Trophoblast cell (in vitro differentiated cells and primary cell): ENCODE results near the gene TMEM132E.

Source experiments
- DNase-seq, 2 donors: peaks; one replicate each; pipeline ENCODE4 v3.0.0-alpha.2; 2016
- H2AFZ ChIP-seq: 2 replicates; pipeline ENCODE4 v1.6.1; 2013; ENCODE audit warnings: low read length, moderate library complexity, mild to moderate bottlenecking; ENCODE audit not compliant: insufficient read depth, poor library complexity
- H2AK5ac ChIP-seq: 2 replicates; pipeline ENCODE4 v1.6.1; 2013; ENCODE audit warnings: mild to moderate bottlenecking, low read length
- H2BK120ac ChIP-seq: 2 replicates; pipeline ENCODE4 v1.6.1; 2013; ENCODE audit warnings: low read length, mild to moderate bottlenecking, moderate library complexity; ENCODE audit not compliant: insufficient read depth, poor library complexity
- H2BK12ac ChIP-seq: 2 replicates; pipeline ENCODE4 v1.6.1; 2013; ENCODE audit warnings: mild to moderate bottlenecking, low read length, moderate library complexity
- H2BK5ac ChIP-seq: 2 replicates; pipeline ENCODE4 v1.6.1; 2013; ENCODE audit warnings: low read length, low read depth, moderate library complexity, mild to moderate bottlenecking; ENCODE audit not compliant: poor library complexity
- H3K14ac ChIP-seq: 2 replicates; pipeline ENCODE4 v1.6.1; 2013; ENCODE audit warnings: mild to moderate bottlenecking, low read length
- H3K18ac ChIP-seq: 2 replicates; pipeline ENCODE4 v1.6.1; 2013; ENCODE audit warnings: mild to moderate bottlenecking, low read length
- H3K23ac ChIP-seq: 2 replicates; pipeline ENCODE4 v1.6.1; 2013; ENCODE audit warnings: low read length
- H3K27ac ChIP-seq: 2 replicates; pipeline ENCODE4 v1.5.1; 2013; ENCODE audit warnings: low read depth, mild to moderate bottlenecking, inconsistent platforms, low read length, moderate library complexity
- H3K27me3 ChIP-seq: 2 replicates; pipeline ENCODE4 v1.6.1; 2013; ENCODE audit warnings: inconsistent platforms, mild to moderate bottlenecking, low read length, moderate library complexity; ENCODE audit not compliant: insufficient read depth
- H3K36me3 ChIP-seq, 2 experiments: 1 replicate in 1 of 2; 2 replicates in 1 of 2; pipeline ENCODE4 v1.6.1; 2013; ENCODE audit warnings: low read length in 2 of 2, mild to moderate bottlenecking in 2 of 2, moderate library complexity in 1 of 2; ENCODE audit not compliant: insufficient read depth in 2 of 2, control insufficient read depth in 1 of 2
- H3K4ac ChIP-seq: 2 replicates; pipeline ENCODE4 v1.6.1; 2013; ENCODE audit warnings: low read depth, mild to moderate bottlenecking, low read length, moderate library complexity
- H3K4me1 ChIP-seq, 2 experiments: 1 replicate in 1 of 2; 2 replicates in 1 of 2; pipeline ENCODE4 v1.6.1; 2013; ENCODE audit warnings: low read length in 2 of 2, mild to moderate bottlenecking in 2 of 2, moderate library complexity in 1 of 2; ENCODE audit not compliant: insufficient read depth in 2 of 2, control insufficient read depth in 1 of 2
- H3K4me2 ChIP-seq: 2 replicates; pipeline ENCODE4 v1.6.1; 2013; ENCODE audit warnings: inconsistent platforms, mild to moderate bottlenecking, low read length, moderate library complexity
- H3K4me3 ChIP-seq: 2 replicates; pipeline ENCODE4 v1.5.1; 2013; ENCODE audit warnings: mild to moderate bottlenecking, low read depth, low read length, inconsistent platforms
- H3K79me1 ChIP-seq: one replicate; pipeline ENCODE4 v1.6.1; 2013; ENCODE audit warnings: low read length
- H3K79me2 ChIP-seq: 2 replicates; pipeline ENCODE4 v1.6.1; 2013; ENCODE audit warnings: low read length, mild to moderate bottlenecking; ENCODE audit not compliant: control insufficient read depth, insufficient read depth, poor library complexity
- H3K9ac ChIP-seq: 2 replicates; pipeline ENCODE4 v1.6.1; 2013; ENCODE audit warnings: mild to moderate bottlenecking, low read length
- H3K9me3 ChIP-seq: 2 replicates; pipeline ENCODE4 v1.6.1; 2013; ENCODE audit warnings: low read depth, mild to moderate bottlenecking, control low read depth, inconsistent platforms, low read length; ENCODE audit not compliant: insufficient read depth
- H4K12ac ChIP-seq: 2 replicates; pipeline ENCODE4 v1.6.1; 2013; ENCODE audit warnings: low read depth, mild to moderate bottlenecking, low read length, moderate library complexity
- H4K8ac ChIP-seq: 2 replicates; pipeline ENCODE4 v1.6.1; 2013; ENCODE audit warnings: low read depth, mild to moderate bottlenecking, low read length, moderate library complexity
- H4K91ac ChIP-seq: one replicate; pipeline ENCODE4 v1.6.1; 2013; ENCODE audit warnings: low read depth, mild to moderate bottlenecking, low read length, moderate library complexity
- WGBS: extraction: QIAGEN DNeasy Blood & Tissue Kit; methylation state at CpG from one replicate; pipeline ENCODE4 v1.1.7; 2013; ENCODE audit warnings: missing lambda C conversion rate; ENCODE audit not compliant: insufficient read length, insufficient coverage; ENCODE audit errors: extremely low coverage; 5-methylcytosine and 5-hydroxymethylcytosine counted together

Gene TMEM132E

GRCh38 chr17:34579979-34580684, 750 bp downstream of the TMEM132E start:
- H3K4ac ChIP-seq: no peak overlapping the region

GRCh38 chr17:34580685-34581445, 1.5 kb downstream of the TMEM132E start:
- Histone ChIP-seq H2AK5ac (no peak overlapping the region), H2BK120ac (no peak overlapping the region), H3K4me1 (peaks cover 14 to 28% of the 10 kb centered on the region in 2 experiments), H3K4ac (no peak overlapping the region), H3K36me3 (no peaks in the 10 kb centered on the region), H4K12ac (no peak overlapping the region), H3K18ac (no peak overlapping the region), H4K8ac (no peak overlapping the region), H3K9ac (no peak overlapping the region), H3K27ac (no peak overlapping the region), H3K9me3 (no peaks in the 10 kb centered on the region), H2AFZ (no peak overlapping the region), H2BK12ac (no peak overlapping the region), H3K4me2 (peak overlapping the region; percentile 85), H4K91ac (no peak overlapping the region), H2BK5ac (no peak overlapping the region), H3K23ac (no peak overlapping the region), H3K79me1 (no peaks in the 10 kb centered on the region), H3K14ac (no peak overlapping the region), H3K79me2 (no peaks in the 10 kb centered on the region), H3K27me3 (peaks cover 54% of the 10 kb centered on the region), H3K4me3 (peak overlapping the region; percentile 57)
- no peak for DNase-seq
- WGBS: no CpG with 5 or more reads among the region's 71 CpGs

More at GRCh38 chr17:34579979-34580684, 750 bp downstream of the TMEM132E start:
- no peak overlapping the region for H2BK5ac ChIP-seq
- peaks cover 14 to 28% of the 10 kb centered on the region in 2 experiments for H3K4me1 ChIP-seq
- H3K18ac ChIP-seq: no peak overlapping the region
- no peak overlapping the region for H3K23ac ChIP-seq
- H3K9ac ChIP-seq: no peak overlapping the region
- H3K9me3 ChIP-seq: peaks cover 3% of the 10 kb centered on the region
- peak overlapping the region; percentile 85 for H3K4me2 ChIP-seq
- no peak overlapping the region for H3K14ac ChIP-seq
- H2AK5ac ChIP-seq: no peak overlapping the region
- H4K8ac ChIP-seq: no peak overlapping the region
- no CpG with 5 or more reads among the region's 52 CpGs for WGBS
- no peak overlapping the region for H4K91ac ChIP-seq
- H4K12ac ChIP-seq: no peak overlapping the region
- peak overlapping the region; percentile 57 for H3K4me3 ChIP-seq
- H3K79me2 ChIP-seq: no peaks in the 10 kb centered on the region
- DNase-seq: no peak
- H3K79me1 ChIP-seq: no peaks in the 10 kb centered on the region
- no peaks in the 10 kb centered on the region for H3K36me3 ChIP-seq
- no peak overlapping the region for H2BK12ac ChIP-seq
- H3K27me3 ChIP-seq: peaks cover 54% of the 10 kb centered on the region
- no peak overlapping the region for H2AFZ ChIP-seq
- H3K27ac ChIP-seq: no peak overlapping the region
- no peak overlapping the region for H2BK120ac ChIP-seq

GRCh38 chr17:34581446-34582184, 2.2 kb downstream of the TMEM132E start:
- Histone ChIP-seq H3K36me3 (no peaks in the 10 kb centered on the region), H3K79me1 (no peaks in the 10 kb centered on the region)

GRCh38 chr17:34582185-34582900, 3.0 kb downstream of the TMEM132E start:
- WGBS: no CpG with 5 or more reads among the region's 22 CpGs
- Histone ChIP-seq H4K91ac (no peak overlapping the region), H4K12ac (no peak overlapping the region), H4K8ac (no peak overlapping the region), H2BK5ac (no peak overlapping the region), H3K9ac (no peak overlapping the region), H3K9me3 (no peaks in the 10 kb centered on the region), H3K4ac (no peak overlapping the region), H2AK5ac (no peak overlapping the region), H3K23ac (no peak overlapping the region), H3K4me3 (no peak overlapping the region), H3K4me1 (peaks cover 14 to 28% of the 10 kb centered on the region in 2 experiments), H2BK120ac (no peak overlapping the region), H3K36me3 (no peaks in the 10 kb centered on the region), H3K79me1 (no peaks in the 10 kb centered on the region), H3K18ac (no peak overlapping the region), H2AFZ (no peak overlapping the region), H2BK12ac (no peak overlapping the region), H3K79me2 (no peaks in the 10 kb centered on the region), H3K27ac (no peak overlapping the region), H3K27me3 (peaks cover 54% of the 10 kb centered on the region), H3K14ac (no peak overlapping the region), H3K4me2 (peak overlapping the region; percentile 85)
- DNase-seq: no peak

More at GRCh38 chr17:34581446-34582184, 2.2 kb downstream of the TMEM132E start:
- Histone ChIP-seq H3K9me3 (no peaks in the 10 kb centered on the region), H3K4ac (no peak overlapping the region), H3K27me3 (peaks cover 54% of the 10 kb centered on the region), H4K8ac (no peak overlapping the region), H3K4me1 (peaks cover 14 to 28% of the 10 kb centered on the region in 2 experiments), H2BK12ac (no peak overlapping the region), H4K91ac (no peak overlapping the region), H3K18ac (peak overlapping the region; percentile 38), H2BK5ac (no peak overlapping the region), H3K23ac (no peak overlapping the region), H2AK5ac (no peak overlapping the region), H2AFZ (peak overlapping the region; percentile 1), H3K27ac (no peak overlapping the region), H3K4me2 (peak overlapping the region; percentile 85), H3K9ac (no peak overlapping the region), H3K14ac (no peak overlapping the region), H4K12ac (no peak overlapping the region), H3K4me3 (peak overlapping the region; percentile 57), H3K79me2 (no peaks in the 10 kb centered on the region), H2BK120ac (no peak overlapping the region)
- WGBS: no CpG with 5 or more reads among the region's 78 CpGs
- no peak for DNase-seq
